Neuronal stem cell (in vitro differentiated cells): ENCODE data around the gene IRF2.
A peak's percentile ranks its signal among the peaks of the same experiment; 100 is the strongest.

Source experiments
- DNase-seq: peaks from one replicate; pipeline ENCODE4 v3.0.0-alpha.2; 2013; ENCODE audit warnings: low spot score
- H2AFZ ChIP-seq: one replicate; pipeline ENCODE4 v1.6.1; 2013; ENCODE audit warnings: mild to moderate bottlenecking, low read length, inconsistent platforms
- H2AK5ac ChIP-seq: 2 replicates; pipeline ENCODE4 v1.6.1; 2013; ENCODE audit warnings: low read depth, mild to moderate bottlenecking, inconsistent platforms, low read length, moderate library complexity, mixed read lengths
- H2BK120ac ChIP-seq: 2 replicates; pipeline ENCODE4 v1.6.1; 2013; ENCODE audit warnings: low read depth, mild to moderate bottlenecking, inconsistent platforms, low read length, moderate library complexity, mixed read lengths
- H2BK12ac ChIP-seq: one replicate; pipeline ENCODE4 v1.6.1; 2013; ENCODE audit warnings: low read length, inconsistent platforms
- H2BK15ac ChIP-seq: 2 replicates; pipeline ENCODE4 v1.6.1; 2013; ENCODE audit warnings: mild to moderate bottlenecking, low read length, inconsistent platforms, mixed read lengths
- H2BK5ac ChIP-seq: one replicate; pipeline ENCODE4 v1.6.1; 2013; ENCODE audit warnings: inconsistent platforms, mild to moderate bottlenecking, low read length, moderate library complexity
- H3K14ac ChIP-seq: one replicate; pipeline ENCODE4 v1.6.1; 2013; ENCODE audit warnings: low read length, inconsistent platforms
- H3K18ac ChIP-seq: 2 replicates; pipeline ENCODE4 v1.6.1; 2013; ENCODE audit warnings: low read length, inconsistent platforms
- H3K23ac ChIP-seq: 2 replicates; pipeline ENCODE4 v1.6.1; 2013; ENCODE audit warnings: low read depth, mild to moderate bottlenecking, mixed read lengths, low read length, inconsistent platforms; ENCODE audit not compliant: poor library complexity
- H3K27ac ChIP-seq: replicated peaks from 3 replicates; pipeline ENCODE4 v1.5.1; 2013; ENCODE audit warnings: low read length, inconsistent platforms
- H3K27me3 ChIP-seq, 3 experiments: 2 replicates each; pipeline ENCODE4 v1.6.1; 2013; ENCODE audit warnings: low read length in 3 of 3, mild to moderate bottlenecking in 2 of 3, inconsistent platforms in 1 of 3, low read depth in 1 of 3, mixed read lengths in 1 of 3, moderate library complexity in 1 of 3; ENCODE audit not compliant: control insufficient read depth in 3 of 3, insufficient read depth in 3 of 3
- H3K36me3 ChIP-seq, 2 donors: replicated peaks in 1 of 2; 2 replicates each; pipeline ENCODE4 v1.6.1; 2013; ENCODE audit warnings: low read length in 2 of 2; ENCODE audit not compliant: control insufficient read depth in 2 of 2, insufficient read depth in 2 of 2
- H3K4ac ChIP-seq: 2 replicates; pipeline ENCODE4 v1.6.1; 2013; ENCODE audit warnings: inconsistent platforms, mild to moderate bottlenecking, low read length, moderate library complexity
- H3K4me1 ChIP-seq, 2 donors: 1 replicate in 1 of 2; 2 replicates in 1 of 2; pipeline ENCODE4 v1.6.1; 2013; ENCODE audit warnings: low read length in 2 of 2, low read depth in 1 of 2; ENCODE audit not compliant: control insufficient read depth in 2 of 2, insufficient read depth in 1 of 2
- H3K4me2 ChIP-seq: one replicate; pipeline ENCODE4 v1.6.1; 2013; ENCODE audit warnings: mild to moderate bottlenecking, low read length, inconsistent platforms; ENCODE audit not compliant: insufficient read depth, poor library complexity, severe bottlenecking
- H3K4me3 ChIP-seq, 2 donors: 2 replicates each; pipeline ENCODE4 v1.5.1; 2013; ENCODE audit warnings: low read length in 2 of 2, mild to moderate bottlenecking in 2 of 2, inconsistent platforms in 1 of 2, moderate library complexity in 1 of 2
- H3K79me1 ChIP-seq: one replicate; pipeline ENCODE4 v1.6.1; 2013; ENCODE audit warnings: low read depth, mild to moderate bottlenecking, inconsistent platforms, low read length, moderate library complexity
- H3K9ac ChIP-seq: one replicate; pipeline ENCODE4 v1.6.1; 2013; ENCODE audit warnings: mild to moderate bottlenecking, low read depth, low read length, inconsistent platforms; ENCODE audit not compliant: poor library complexity
- H3K9me3 ChIP-seq, 2 donors: replicated peaks in 1 of 2; 2 replicates each; pipeline versions ENCODE3 to v1.6.1; 2013; ENCODE audit warnings: low read length in 2 of 2, mild to moderate bottlenecking in 2 of 2, inconsistent platforms in 1 of 2, low read depth in 1 of 2, mixed read lengths in 1 of 2, moderate library complexity in 1 of 2; ENCODE audit not compliant: control insufficient read depth in 2 of 2, insufficient read depth in 1 of 2
- H4K8ac ChIP-seq: one replicate; pipeline ENCODE4 v1.6.1; 2013; ENCODE audit warnings: low read depth, mild to moderate bottlenecking, inconsistent platforms, low read length, moderate library complexity
- H4K91ac ChIP-seq: one replicate; pipeline ENCODE4 v1.6.1; 2013; ENCODE audit warnings: low read length, low read depth, mild to moderate bottlenecking, inconsistent platforms; ENCODE audit not compliant: poor library complexity
- WGBS, 2 donors: extraction: QIAGEN DNeasy Blood & Tissue Kit; methylation state at CpG; one replicate each; pipeline ENCODE4 v1.1.7; 2013; ENCODE audit warnings: missing lambda C conversion rate in 2 of 2, mixed read lengths in 1 of 2; ENCODE audit not compliant: insufficient read length in 2 of 2, insufficient replicate concordance in 1 of 2; ENCODE audit errors: extremely low coverage in 2 of 2; 5-methylcytosine and 5-hydroxymethylcytosine counted together

Gene IRF2

DNA sequence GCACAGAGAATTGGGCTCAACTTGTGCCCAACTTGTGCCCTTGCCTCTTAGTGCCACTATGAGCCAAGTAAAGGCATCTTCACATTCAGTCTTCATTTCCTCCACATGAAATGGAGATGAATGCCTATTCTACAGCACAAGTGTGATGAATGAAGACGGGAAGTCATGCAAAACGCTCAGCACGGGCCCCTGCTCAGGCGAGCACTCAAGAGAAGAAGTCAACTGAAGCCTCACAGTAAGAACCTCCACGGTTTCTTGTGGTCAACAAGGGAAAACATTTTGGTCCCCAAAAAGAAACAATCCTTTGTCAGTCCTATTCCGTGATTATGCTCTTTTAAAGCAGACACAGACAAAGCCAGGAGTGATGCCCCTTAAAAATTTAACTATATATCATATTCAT is 87.0 kb downstream of the IRF2 start:
- Histone ChIP-seq H3K9ac (no peak overlapping the region), H3K4me1 (peaks cover 29 to 40% of the 10 kb centered on the region in 2 donors), H2BK15ac (no peak overlapping the region), H3K4me3 (no peak overlapping the region), H2BK120ac (no peak overlapping the region), H3K27me3 (no peaks in the 10 kb centered on the region), H3K36me3 (peaks cover 2 to 64% of the 10 kb centered on the region in 2 donors), H3K9me3 (peaks cover 2 to 6% of the 10 kb centered on the region in 2 donors), H3K4ac (no peak overlapping the region), H4K8ac (no peak overlapping the region), H2BK5ac (no peak overlapping the region), H3K14ac (no peak overlapping the region), H3K18ac (no peak overlapping the region), H2BK12ac (no peak overlapping the region), H2AFZ (no peak overlapping the region), H3K79me1 (no peaks in the 10 kb centered on the region), H3K23ac (no peak overlapping the region), H2AK5ac (no peak overlapping the region), H3K27ac (no peak overlapping the region), H4K91ac (no peak overlapping the region), H3K4me2 (no peak overlapping the region)
- WGBS, 2 donors, result no CpG with 5 or more reads among the region's 6 CpGs
- DNase-seq, result no peak

DNA sequence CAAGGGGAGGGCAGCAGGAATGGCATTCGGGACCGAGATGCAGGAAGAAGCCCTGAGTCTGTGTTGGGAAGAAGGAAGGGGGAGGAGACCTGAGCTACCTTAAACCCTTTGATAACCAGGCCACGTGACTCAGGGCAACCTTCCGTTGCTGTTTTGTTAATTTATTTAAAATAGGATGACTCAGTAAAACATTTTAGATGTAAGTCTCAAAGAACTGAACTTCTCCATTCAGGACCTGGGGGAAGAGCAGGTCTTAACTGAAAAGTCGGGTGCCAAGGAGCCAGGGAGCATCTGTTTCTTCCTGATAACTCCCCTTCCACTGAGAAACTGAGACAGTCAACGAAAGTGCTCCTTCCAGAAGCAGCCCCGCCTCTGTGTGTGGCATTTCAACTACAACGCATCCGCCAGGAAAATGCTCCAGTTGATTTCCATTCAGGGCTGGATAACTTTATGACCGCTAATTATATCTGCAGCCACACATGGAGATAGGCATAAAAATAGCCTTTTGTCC is 88.0 kb downstream of the IRF2 start:
- no peak overlapping the region for H2BK120ac ChIP-seq
- no peak overlapping the region for H3K14ac ChIP-seq
- no peak overlapping the region for H4K91ac ChIP-seq
- H2AFZ ChIP-seq, result no peak overlapping the region
- no peak overlapping the region for H2AK5ac ChIP-seq
- H3K27me3 ChIP-seq, result no peaks in the 10 kb centered on the region
- DNase-seq, result no peak
- peaks cover 2 to 3% of the 10 kb centered on the region in 2 donors for H3K9me3 ChIP-seq
- peaks cover 2 to 54% of the 10 kb centered on the region in 2 donors for H3K36me3 ChIP-seq
- no peak overlapping the region for H3K4me2 ChIP-seq
- no peak overlapping the region for H2BK15ac ChIP-seq
- H3K4me3 ChIP-seq, result no peak overlapping the region
- peaks cover 33 to 40% of the 10 kb centered on the region in 2 donors for H3K4me1 ChIP-seq
- H2BK5ac ChIP-seq, result no peak overlapping the region
- no peak overlapping the region for H3K4ac ChIP-seq
- H3K9ac ChIP-seq, result no peak overlapping the region
- H2BK12ac ChIP-seq, result no peak overlapping the region
- H3K27ac ChIP-seq, result no peak overlapping the region
- H3K79me1 ChIP-seq, result no peaks in the 10 kb centered on the region
- H3K23ac ChIP-seq, result no peak overlapping the region
- no CpG with 5 or more reads among the region's 10 CpGs for WGBS, 2 donors
- no peak overlapping the region for H3K18ac ChIP-seq
- no peak overlapping the region for H4K8ac ChIP-seq

DNA sequence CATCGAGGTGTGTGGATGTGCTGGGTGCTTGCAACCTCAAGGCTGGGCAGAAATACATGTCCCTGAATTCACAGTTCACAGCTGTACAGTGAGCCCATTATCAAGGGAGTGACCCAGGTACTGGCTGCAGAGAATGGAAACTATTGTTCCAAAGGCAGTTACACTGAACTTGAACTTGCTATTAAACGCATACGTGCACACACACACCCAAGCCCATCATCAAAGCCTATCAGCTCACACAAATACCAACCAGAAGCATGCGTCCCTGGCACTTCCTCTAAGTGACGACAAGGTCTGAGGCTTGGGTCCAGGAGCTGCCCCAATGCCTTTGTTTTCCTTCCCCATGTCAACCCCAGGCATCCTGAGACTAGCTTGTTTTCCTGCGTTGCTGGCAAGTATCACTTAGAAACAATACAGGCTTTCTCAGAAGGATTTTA is 88.6 kb downstream of the IRF2 start:
- Histone ChIP-seq H3K18ac (no peak overlapping the region), H3K9ac (no peak overlapping the region), H3K27ac (no peak overlapping the region), H2BK5ac (no peak overlapping the region), H3K36me3 (peaks cover 0 to 48% of the 10 kb centered on the region in 2 donors), H3K4me1 (peaks cover 31 to 40% of the 10 kb centered on the region in 2 donors), H3K27me3 (no peaks in the 10 kb centered on the region), H3K4ac (no peak overlapping the region), H3K14ac (no peak overlapping the region), H4K8ac (no peak overlapping the region), H3K79me1 (no peaks in the 10 kb centered on the region), H2AFZ (no peak overlapping the region), H3K4me2 (no peak overlapping the region), H2BK15ac (no peak overlapping the region), H3K9me3 (no peaks in the 10 kb centered on the region), H3K4me3 (no peak overlapping the region), H2BK120ac (no peak overlapping the region), H3K23ac (no peak overlapping the region), H2BK12ac (no peak overlapping the region), H2AK5ac (no peak overlapping the region), H4K91ac (no peak overlapping the region)
- no CpG with 5 or more reads among the region's 6 CpGs for WGBS, 2 donors
- no peak for DNase-seq

DNA sequence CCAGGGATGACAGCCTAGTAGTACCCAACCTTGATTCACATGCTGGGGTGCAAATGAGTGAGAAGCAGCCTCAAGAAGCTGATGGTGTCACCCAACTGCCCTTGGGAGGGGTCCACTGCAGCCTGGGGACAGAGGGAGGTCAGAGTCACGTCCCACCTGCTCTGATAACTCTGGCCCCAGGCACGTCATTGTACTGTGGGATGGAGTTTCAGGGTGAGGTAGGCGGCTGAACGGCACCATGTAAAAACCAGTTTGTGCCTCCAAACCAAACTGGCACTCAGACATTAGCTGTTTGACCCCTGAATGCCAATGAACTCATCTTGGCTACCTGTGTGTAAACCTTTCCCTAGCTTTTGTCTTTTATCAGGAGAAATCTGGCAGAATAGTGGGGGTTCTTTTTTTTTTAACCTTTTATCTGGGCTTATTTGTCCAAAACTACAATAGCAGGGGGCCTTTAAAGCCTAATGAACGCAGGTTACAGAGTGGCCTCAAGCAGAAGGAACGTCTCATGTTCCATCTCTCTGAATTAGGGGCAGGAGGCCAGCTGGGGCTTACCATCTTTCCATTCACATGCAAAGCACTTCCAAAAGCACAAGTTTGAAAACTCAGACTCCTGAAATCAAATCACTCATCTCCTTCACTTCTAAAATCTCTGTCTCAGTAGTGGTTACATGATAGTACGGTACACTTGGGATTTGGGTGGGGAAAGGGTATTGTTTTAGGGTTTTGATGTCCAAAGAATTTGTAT is 89.4 kb downstream of the IRF2 start:
- no peaks in the 10 kb centered on the region for H3K79me1 ChIP-seq
- H3K4me2 ChIP-seq, result no peak overlapping the region
- peaks cover 24 to 37% of the 10 kb centered on the region in 2 donors for H3K4me1 ChIP-seq
- H3K4me3 ChIP-seq, result no peak overlapping the region
- H2AK5ac ChIP-seq, result no peak overlapping the region
- no peak overlapping the region for H3K9ac ChIP-seq
- H3K27me3 ChIP-seq, result no peaks in the 10 kb centered on the region
- H2BK120ac ChIP-seq, result no peak overlapping the region
- no peak overlapping the region for H2BK12ac ChIP-seq
- no CpG with 5 or more reads among the region's 7 CpGs for WGBS, 2 donors
- H3K9me3 ChIP-seq, result no peaks in the 10 kb centered on the region
- no peak overlapping the region for H3K23ac ChIP-seq
- no peak overlapping the region for H2BK5ac ChIP-seq
- no peak overlapping the region for H2BK15ac ChIP-seq
- H3K4ac ChIP-seq, result no peak overlapping the region
- no peak overlapping the region for H4K8ac ChIP-seq
- no peak overlapping the region for H2AFZ ChIP-seq
- no peak for DNase-seq
- no peak overlapping the region for H3K27ac ChIP-seq
- H3K36me3 ChIP-seq, result peaks cover 0 to 41% of the 10 kb centered on the region in 2 donors
- H4K91ac ChIP-seq, result no peak overlapping the region
- H3K18ac ChIP-seq, result peak overlapping the region; percentile 85
- peak overlapping the region; percentile 9 for H3K14ac ChIP-seq
